ENCODE data around the gene ERCC1. TPM values are rescaled to one million over a fixed set of nuclear protein-coding genes. Genes with fewer than 3 reads are reported as not detected.
"Not testable (repeated sequence)": the region's sequence is repeated elsewhere in the genome, so short reads cannot be mapped to it uniquely, and the experiment has no call there.

ERCC1 gene
- total RNA-seq, 2 donors from 2014 or later = 110 to 126 TPM

- TF ChIP-seq, protein P1, sequence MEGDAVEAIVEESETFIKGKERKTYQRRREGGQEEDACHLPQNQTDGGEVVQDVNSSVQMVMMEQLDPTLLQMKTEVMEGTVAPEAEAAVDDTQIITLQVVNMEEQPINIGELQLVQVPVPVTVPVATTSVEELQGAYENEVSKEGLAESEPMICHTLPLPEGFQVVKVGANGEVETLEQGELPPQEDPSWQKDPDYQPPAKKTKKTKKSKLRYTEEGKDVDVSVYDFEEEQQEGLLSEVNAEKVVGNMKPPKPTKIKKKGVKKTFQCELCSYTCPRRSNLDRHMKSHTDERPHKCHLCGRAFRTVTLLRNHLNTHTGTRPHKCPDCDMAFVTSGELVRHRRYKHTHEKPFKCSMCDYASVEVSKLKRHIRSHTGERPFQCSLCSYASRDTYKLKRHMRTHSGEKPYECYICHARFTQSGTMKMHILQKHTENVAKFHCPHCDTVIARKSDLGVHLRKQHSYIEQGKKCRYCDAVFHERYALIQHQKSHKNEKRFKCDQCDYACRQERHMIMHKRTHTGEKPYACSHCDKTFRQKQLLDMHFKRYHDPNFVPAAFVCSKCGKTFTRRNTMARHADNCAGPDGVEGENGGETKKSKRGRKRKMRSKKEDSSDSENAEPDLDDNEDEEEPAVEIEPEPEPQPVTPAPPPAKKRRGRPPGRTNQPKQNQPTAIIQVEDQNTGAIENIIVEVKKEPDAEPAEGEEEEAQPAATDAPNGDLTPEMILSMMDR (IDR thresholded peaks at IDR 0.05) = no peak
- H3K36me3 ChIP-seq = peaks cover 8% of the 10 kb centered on the region
- peaks cover 0 to 43% of the 10 kb centered on the region in 2 donors for H3K4me1 ChIP-seq
- no peak overlapping the region for H3K4me3 ChIP-seq
- no peaks in the 10 kb centered on the region for H3K27me3 ChIP-seq
- no peak for DNase-seq (ENCODE audit: low spot score)
- no peaks in the 10 kb centered on the region for H3K9me3 ChIP-seq
- H3K27ac ChIP-seq = no peak overlapping the region
These were observed 15.6 kb downstream of the ERCC1 start for GRCh38 chr19:45408121-45408520.

GRCh38 chr19:45407585-45407984 is 16.1 kb downstream of the ERCC1 start:
- not testable (repeated sequence) for H3K27me3 ChIP-seq; H3K4me3 ChIP-seq; H3K27ac ChIP-seq; H3K36me3 ChIP-seq; DNase-seq (ENCODE audit: low spot score); H3K9me3 ChIP-seq
- H3K4me1 ChIP-seq = peaks cover 0 to 49% of the 10 kb centered on the region in 2 donors

- H3K36me3 ChIP-seq = peaks cover 4% of the 10 kb centered on the region
- no peaks in the 10 kb centered on the region for H3K9me3 ChIP-seq
- TF ChIP-seq, protein P1 (IDR thresholded peaks at IDR 0.05) = no peak
- H3K27ac ChIP-seq = peak overlapping the region in 1 of 2 donors; percentile 99
- no peaks in the 10 kb centered on the region for H3K27me3 ChIP-seq
- peak overlapping the region; percentile 72 to 76 for H3K4me3 ChIP-seq
- peaks cover 0 to 54% of the 10 kb centered on the region in 2 donors for H3K4me1 ChIP-seq
- DNase-seq (ENCODE audit: low spot score) = no peak
These were observed 16.7 kb downstream of the ERCC1 start for GRCh38 chr19:45407091-45407375.

DNA sequence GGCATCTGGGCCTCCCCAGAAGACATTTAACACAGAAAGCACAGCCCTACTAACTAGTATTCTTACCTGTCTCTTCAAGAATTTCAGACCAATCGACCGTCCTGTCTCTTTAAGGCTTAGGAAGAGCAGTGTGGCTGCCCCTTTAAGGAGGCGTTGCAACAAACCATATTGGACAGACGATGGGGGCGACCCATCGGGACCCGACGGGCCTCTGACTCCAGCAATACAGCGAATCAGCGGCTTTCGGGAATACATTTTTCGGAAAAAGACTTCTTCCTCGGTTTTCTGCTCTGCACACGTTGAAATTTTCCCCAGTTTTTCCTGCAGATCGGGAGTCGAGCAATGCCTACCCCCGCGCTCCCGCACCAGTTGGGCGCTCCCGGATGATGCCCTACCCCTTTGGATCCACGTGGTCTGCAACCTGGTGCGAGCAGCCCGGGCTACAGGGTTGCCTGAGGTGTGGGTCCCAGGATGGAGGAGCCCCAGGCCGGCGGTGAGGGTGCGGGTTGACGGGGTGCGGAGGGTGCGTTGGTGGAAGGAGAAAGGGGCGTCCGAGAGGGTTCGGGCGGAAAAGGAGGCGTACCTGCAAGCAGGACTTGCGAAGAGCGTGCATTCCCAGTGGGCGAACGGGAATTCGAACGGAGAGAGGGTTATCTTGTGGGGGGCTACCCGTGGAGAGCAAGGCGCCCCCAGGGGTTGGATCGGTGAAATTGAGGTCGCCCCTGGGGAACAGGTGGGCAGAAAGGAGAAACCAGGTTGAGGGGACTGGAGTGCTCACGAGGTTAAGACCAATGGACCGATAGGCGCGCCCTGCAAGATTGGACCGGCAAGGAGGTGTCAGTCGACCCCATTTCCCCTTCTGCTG is 17.3 kb downstream of the ERCC1 start, which contains the start of gene POLR1G:
POLR1G (plus strand) TSS at position 419 of the 865 bp plus-strand sequence; CDS start at position 472, 53 bp downstream.
- H3K36me3 ChIP-seq = peaks cover 4% of the 10 kb centered on the region
- peaks cover 0 to 60% of the 10 kb centered on the region in 2 donors for H3K4me1 ChIP-seq
- H3K9me3 ChIP-seq = no peaks in the 10 kb centered on the region
- TF ChIP-seq, protein P1 (IDR thresholded peaks at IDR 0.05) = no peak
- peak; percentile 79 for DNase-seq (ENCODE audit: low spot score)
- peak within 1 kb of the TSS; percentile 72 to 76 for H3K4me3 ChIP-seq
- no peaks in the 10 kb centered on the region for H3K27me3 ChIP-seq
- peak within 1 kb of the TSS; percentile 96 to 99 for H3K27ac ChIP-seq

- Histone ChIP-seq H3K9me3 (no peaks in the 10 kb centered on the region), H3K4me3 (peak overlapping the region; percentile 72 to 76), H3K27me3 (no peaks in the 10 kb centered on the region), H3K27ac (peak overlapping the region; percentile 96 to 99), H3K4me1 (peaks cover 0 to 61% of the 10 kb centered on the region in 2 donors), H3K36me3 (peaks cover under 1% of the 10 kb centered on the region)
- TF ChIP-seq, protein P1 (IDR thresholded peaks at IDR 0.05) = no peak
- peak; percentile 94 for DNase-seq (ENCODE audit: low spot score)
These were observed 18.1 kb downstream of the ERCC1 start for GRCh38 chr19:45405435-45406225.
